ENCODE measurements around the gene TIAM2. TPM values are rescaled to one million over a fixed set of nuclear protein-coding genes. Genes with fewer than 3 reads are reported as not detected.
A peak's percentile ranks its signal among the peaks of the same experiment; 100 is the strongest.

Gene TIAM2
- total RNA-seq, 1 donor, result 8.9 TPM

- DNase-seq (ENCODE audit: low read depth), result peak; percentile 67
- no peak overlapping the region for H3K4me3 ChIP-seq (ENCODE audit: low read depth, low read length)
- no peak for TF ChIP-seq CTCF (IDR thresholded peaks at IDR 0.05; ENCODE audit: insufficient read depth, low read length)
Observed at GRCh38 chr6:155247618-155248007, 252.5 kb downstream of the TIAM2 start.

- peak; percentile 80 for DNase-seq (ENCODE audit: low read depth)
- H3K4me3 ChIP-seq (ENCODE audit: low read depth, low read length), result no peak overlapping the region
- peak; percentile 84 for TF ChIP-seq CTCF (IDR thresholded peaks at IDR 0.05; ENCODE audit: insufficient read depth, low read length)
Observed at GRCh38 chr6:155248008-155249001, 253.2 kb downstream of the TIAM2 start.

- DNase-seq (ENCODE audit: low read depth), result no peak
- H3K4me3 ChIP-seq (ENCODE audit: low read depth, low read length), result no peak overlapping the region
- TF ChIP-seq CTCF (IDR thresholded peaks at IDR 0.05; ENCODE audit: insufficient read depth, low read length), result no peak
Observed at GRCh38 chr6:155250701-155251381, 255.7 kb downstream of the TIAM2 start.

DNA sequence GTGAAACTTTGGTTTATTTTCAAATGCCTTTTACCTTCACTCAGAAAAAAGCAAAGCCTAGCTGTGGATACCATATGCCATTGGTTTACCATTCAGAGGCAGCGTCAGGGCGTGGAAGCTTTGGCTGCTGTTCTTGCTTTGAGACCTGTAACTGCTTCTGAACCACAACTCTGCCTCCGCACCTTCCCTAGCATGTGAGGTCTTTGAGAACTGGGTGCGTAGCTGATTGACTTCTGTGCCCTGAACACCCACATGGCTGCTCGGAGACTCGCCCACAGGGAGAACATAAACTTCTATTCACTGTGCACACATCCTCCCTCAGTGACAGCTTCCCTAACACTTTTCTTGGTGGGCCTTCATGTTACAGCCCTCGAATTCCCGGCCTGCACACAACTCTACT lies 257.5 kb downstream of the TIAM2 start:
- DNase-seq (ENCODE audit: low read depth), result no peak
- H3K4me3 ChIP-seq (ENCODE audit: low read depth, low read length), result no peak overlapping the region
- no peak for TF ChIP-seq CTCF (IDR thresholded peaks at IDR 0.05; ENCODE audit: insufficient read depth, low read length)

GRCh38 chr6:155253337-155253736 lies 258.2 kb downstream of the TIAM2 start:
- TF ChIP-seq CTCF (IDR thresholded peaks at IDR 0.05; ENCODE audit: insufficient read depth, low read length), result no peak
- H3K4me3 ChIP-seq (ENCODE audit: low read depth, low read length), result no peak overlapping the region
- DNase-seq (ENCODE audit: low read depth), result no peak

DNA sequence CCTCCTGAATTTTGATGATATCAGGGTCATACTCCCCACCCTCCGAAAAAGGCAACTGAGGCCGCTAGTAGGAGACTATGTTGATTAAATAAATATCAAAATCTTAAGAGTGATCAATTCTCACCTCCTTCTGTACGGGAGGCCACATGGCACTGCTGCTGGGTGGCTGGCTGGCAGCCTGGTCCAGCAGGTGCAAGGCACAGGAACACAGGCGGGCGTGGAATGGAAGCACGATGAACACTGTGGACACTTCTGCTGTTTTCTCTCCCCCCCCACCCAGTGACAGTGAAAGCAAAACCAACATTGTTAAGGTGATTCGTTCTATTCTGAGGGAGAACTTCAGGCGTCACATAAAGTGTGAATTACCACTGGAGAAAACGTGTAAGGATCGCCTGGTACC lies 259.0 kb downstream of the TIAM2 start:
- H3K4me3 ChIP-seq (ENCODE audit: low read depth, low read length), result no peak overlapping the region
- no peak for TF ChIP-seq CTCF (IDR thresholded peaks at IDR 0.05; ENCODE audit: insufficient read depth, low read length)
- no peak for DNase-seq (ENCODE audit: low read depth)
